DMS79 (cell line): ENCODE measurements around the gene DGCR6L.
"Not testable (repeated sequence)": the region's sequence is repeated elsewhere in the genome, so short reads cannot be mapped to it uniquely, and the experiment has no call there.

Experiments
- DNase-seq: peaks from one replicate; lab custom pipeline; 2025; lab: John Stamatoyannopoulos, UW

The DGCR6L gene

DNA sequence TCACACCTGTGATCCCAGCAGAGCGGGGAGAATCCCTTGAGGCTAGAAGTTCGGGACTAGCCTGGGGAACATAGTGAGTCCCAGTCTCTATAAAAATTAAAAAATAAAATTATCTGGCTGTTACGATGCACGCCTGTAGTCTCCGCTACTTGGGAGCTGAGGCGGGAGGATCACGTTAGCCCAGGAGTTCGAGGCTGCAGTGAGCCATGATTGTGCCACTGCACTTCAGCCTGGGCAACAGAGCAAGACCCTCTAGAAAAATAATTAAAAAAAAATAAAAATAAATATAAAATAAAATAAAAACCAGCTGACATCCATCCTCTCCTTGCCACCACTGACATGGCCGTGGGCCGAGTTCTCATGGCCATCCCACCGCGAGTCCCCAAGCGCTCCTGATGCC, 44.0 kb downstream of the DGCR6L start:
- DNase-seq = no peak

DNA sequence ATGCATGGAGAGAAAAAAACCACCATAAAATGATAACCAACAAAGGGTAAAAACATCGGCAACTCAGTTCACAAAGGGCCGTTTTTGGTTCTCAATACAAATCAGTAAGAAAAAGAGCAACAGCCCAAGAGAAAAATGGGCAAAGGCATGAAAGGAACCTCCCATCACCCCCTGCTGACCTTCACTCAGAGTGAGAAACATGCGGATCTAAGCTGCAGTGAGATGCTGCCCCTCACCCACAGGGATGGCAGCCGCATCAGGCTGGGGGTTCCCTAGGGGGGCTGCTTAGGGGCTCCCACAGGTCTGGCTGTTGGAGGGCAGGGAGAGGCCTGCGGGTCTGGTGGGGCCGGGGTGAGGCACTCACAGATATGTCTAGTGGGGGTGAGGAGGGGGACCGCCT, 44.5 kb downstream of the DGCR6L start:
- DNase-seq = not testable (repeated sequence)

DNA sequence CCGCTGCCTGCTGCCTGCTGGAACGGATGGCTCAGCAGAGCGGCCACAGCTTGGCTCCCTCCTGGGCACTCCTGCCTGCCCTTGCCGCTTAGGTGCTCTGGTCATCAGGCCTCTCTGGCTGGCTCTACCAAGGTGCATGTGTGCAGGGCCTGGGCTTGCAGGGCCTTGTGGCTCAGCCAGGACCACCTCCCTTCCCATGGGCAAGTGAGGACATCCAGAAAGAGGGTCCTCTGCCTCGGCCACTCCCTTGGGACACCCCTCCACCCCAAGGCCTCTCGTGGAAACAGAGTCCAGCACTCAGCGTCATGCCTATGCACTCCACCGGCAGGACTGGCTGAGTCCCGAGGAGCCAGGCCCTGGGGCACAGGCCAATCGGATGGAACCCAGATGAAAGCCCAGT, 45.5 kb downstream of the DGCR6L start:
- not testable (repeated sequence) for DNase-seq

DNA sequence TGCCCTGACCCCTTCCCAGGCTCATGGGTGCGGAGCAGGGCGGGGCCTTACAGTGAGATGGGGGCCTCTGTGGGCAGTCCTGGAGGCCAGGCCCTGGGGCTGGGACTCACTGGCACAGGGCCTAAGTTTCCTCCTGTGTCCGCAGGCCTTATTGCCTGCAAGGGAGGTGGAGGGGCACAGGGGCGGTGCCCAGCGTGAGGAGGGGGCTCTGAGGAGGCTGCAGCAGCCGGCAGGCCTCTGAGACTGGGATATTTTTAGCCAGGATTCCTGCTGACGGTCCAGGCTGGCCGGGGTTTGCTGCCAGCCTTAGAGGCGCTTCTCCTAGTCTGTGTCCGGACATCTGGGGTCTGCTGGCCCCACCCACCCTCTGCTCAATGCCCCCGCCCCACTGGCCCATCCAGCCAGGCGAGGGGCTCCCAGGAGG, 46.1 kb downstream of the DGCR6L start:
- no peak for DNase-seq

GRCh38 chr22:20272700-20273099, 47.2 kb downstream of the DGCR6L start:
- no peak for DNase-seq

- DNase-seq = no peak
Measured at GRCh38 chr22:20272174-20272573, 47.7 kb downstream of the DGCR6L start.

GRCh38 chr22:20271114-20271994, 48.5 kb downstream of the DGCR6L start:
- DNase-seq = no peak

DNA sequence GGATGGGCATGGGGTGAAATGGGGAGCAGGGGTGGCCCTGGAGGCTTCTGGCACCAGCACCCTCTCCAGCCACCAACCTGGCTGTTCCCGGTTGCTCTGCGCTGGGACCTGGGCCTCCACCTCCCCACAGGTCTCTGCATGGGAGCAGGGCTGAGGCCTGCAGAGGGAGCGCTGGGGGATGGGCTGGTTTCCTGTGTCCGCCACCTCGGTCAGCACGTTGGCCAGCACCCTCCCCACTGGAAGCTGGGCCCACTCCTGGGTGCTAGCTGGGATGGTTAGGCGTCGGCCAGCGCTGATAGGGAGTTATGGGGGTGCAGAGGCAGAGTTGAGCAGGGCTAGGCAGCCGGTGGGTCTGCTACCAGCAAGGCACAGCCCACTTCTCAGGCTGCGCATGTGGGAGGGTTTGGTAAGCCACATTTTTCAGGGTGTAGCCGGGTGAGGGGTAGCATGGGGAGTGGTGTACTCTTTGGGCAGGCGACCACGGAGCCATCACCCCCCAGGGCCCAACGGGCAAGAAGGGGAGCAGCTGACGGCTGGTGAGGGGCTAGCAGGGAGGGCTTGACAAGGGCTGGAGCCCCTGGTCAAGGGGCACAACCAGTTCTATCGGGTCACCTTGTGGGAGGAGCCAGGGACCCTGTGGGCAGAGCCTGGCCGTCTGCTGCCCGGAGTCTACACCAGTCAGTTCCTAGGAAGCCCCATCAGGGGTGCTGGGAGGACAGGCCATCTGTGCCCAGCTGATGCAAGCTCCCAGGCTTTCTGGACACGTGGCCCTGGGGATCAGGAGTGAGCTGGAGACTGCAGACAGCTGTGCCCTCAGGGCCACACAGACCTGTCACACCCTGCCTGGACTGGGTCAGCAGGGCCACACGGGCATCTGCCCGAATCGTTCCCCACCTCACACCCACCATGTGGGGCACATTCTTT, 49.4 kb downstream of the DGCR6L start:
- not testable (repeated sequence) for DNase-seq

GRCh38 chr22:20269673-20270072, 50.2 kb downstream of the DGCR6L start:
- DNase-seq = not testable (repeated sequence)

DNA sequence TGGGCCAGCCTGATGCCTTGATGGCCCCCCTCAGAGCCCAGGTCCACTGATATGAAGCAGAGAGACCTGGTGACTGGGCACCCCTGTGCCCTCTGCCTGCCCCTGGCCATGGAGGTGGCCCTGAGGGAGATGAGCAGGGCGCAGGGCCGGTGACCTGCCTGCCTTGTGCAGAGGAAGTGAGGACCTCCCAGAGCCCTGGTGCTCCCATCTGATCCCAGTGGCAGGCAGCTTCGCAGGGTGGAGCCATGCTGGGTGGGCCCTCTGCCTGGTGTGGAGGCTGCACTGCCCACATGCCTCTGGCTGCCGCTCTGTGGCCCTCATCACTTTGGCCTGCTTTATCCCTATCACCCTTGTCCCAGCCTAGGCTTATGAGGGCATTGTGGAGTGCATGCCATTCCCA, 50.7 kb downstream of the DGCR6L start:
- not testable (repeated sequence) for DNase-seq

GRCh38 chr22:20268279-20269012, 51.4 kb downstream of the DGCR6L start, which contains the start of gene RTN4R:
RTN4R (minus strand) TSS chr22:20268318; CDS start chr22:20268092, 226 bp downstream.
- no peak for DNase-seq

GRCh38 chr22:20267441-20268278, 52.2 kb downstream of the DGCR6L start:
- no peak for DNase-seq

- not testable (repeated sequence) for DNase-seq
Measured at GRCh38 chr22:20266667-20267440, 53.0 kb downstream of the DGCR6L start.

DNA sequence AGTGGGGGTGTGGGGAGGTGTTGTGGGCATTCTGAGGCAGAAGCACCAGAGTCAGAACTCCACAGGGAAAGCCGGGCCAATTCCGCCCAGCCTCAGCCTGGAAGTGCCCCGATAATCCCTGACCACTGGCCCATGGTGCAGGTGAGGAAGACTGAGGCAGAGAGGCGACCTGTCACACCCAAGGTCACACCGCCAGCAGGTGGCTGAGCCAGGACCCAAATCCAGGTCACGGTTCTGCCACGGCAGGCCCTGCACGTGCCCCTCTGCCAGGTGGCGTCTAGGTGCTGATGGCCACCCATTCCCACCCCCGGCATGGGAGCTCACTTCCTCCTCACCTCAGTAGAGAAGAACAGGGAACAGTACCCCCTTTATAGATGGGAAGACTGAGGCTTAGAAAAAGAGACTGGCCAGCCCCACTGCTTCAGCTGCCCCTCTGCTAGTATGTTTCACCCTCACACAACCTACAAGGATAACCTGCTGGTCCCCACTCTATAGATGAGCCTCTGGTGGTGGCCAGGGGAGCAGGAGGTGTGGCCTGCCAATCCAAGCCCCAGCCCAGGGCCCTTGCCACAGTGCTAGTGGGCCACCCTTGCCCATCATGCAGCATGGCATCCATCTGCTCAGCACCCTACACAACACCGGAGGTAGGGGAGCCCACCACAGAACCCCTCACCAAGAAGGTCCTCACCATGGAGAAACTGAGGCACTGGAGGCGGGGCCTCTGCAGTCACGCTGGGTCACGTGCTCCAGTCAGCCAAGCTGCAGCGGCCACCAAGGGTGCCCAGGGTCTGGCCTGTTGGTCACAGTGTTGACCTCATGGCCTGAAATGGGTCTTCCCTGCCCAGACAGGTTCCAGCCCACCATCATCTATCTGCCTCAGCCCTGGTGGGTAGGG, 53.8 kb downstream of the DGCR6L start:
- DNase-seq = not testable (repeated sequence)

DNA sequence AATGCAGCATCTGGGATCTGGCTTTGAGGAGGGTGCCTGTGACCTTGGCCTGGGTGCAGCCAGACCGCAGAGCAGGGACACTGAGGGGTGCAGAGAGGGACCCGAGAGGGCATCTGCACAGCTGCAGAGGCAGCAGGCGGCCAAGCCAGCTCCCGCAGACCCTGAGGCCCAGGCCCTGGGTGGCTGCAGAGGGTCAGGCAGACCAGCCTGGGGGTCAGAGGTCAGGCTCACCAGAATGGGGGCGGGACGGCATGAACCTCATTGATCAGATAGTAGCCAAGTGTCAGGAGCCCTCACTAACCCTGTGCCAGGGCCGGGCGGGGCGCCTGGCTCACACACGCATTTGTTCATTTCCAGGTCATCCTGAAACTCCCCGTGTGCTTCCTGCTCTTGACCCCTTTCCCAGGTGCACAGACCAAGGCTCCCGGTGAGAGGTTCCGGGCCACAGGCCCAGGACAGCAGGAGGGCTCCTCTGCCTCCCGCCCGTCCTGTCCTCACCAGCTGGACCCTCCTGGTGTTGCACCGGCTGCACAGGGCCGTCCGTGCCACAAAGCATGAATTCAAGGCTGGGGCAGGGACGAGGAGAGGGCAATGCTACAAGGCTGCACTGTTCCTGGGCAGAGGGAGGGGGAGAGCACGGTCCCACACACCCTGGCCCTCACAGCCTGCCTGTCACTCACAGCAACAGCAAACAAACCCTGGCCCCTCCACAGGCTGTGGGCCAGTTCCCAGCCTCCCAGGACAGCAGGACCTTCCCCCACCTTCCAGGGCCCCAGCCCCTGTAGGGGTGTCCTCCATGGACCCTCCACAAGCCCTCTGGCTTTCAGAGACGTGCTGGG, 55.0 kb downstream of the DGCR6L start:
- no peak for DNase-seq
